Neural progenitor cell (in vitro differentiated cells): Measurements from ENCODE around the gene IL36RN. TPM values are rescaled to one million over a fixed set of nuclear protein-coding genes. Genes with fewer than 3 reads are reported as not detected.

Experiments
- DNase-seq: peaks from one replicate; pipeline ENCODE4 v3.0.0-alpha.2; 2016; ENCODE audit warnings: low spot score
- H2AFZ ChIP-seq: fragments of 200-600 bp; sonication (generic); replicated peaks from 2 replicates; pipeline ENCODE4 v1.6.1; 2016; ENCODE audit warnings: antibody characterized with exemption
- H3F3A ChIP-seq: fragments of 200-600 bp; sonication (generic); 2 replicates; pipeline ENCODE4 v1.6.1; 2016; ENCODE audit warnings: antibody characterized with exemption, low read depth
- H3K27ac ChIP-seq: fragments of 200-600 bp; sonication (generic); 2 replicates; pipeline ENCODE4 v1.5.1; 2016; ENCODE audit warnings: mild to moderate bottlenecking
- H3K27me3 ChIP-seq: fragments of 200-600 bp; sonication (generic); 2 replicates; pipeline ENCODE4 v1.6.1; 2016; ENCODE audit warnings: mild to moderate bottlenecking, moderate library complexity
- H3K36me3 ChIP-seq: fragments of 200-600 bp; sonication (generic); 2 replicates; pipeline ENCODE4 v1.5.1; 2016
- H3K4me1 ChIP-seq: fragments of 200-600 bp; sonication (generic); 2 replicates; pipeline ENCODE4 v1.6.1; 2016; ENCODE audit warnings: mixed run types
- H3K4me2 ChIP-seq: fragments of 200-600 bp; sonication (generic); 2 replicates; pipeline ENCODE4 v1.6.1; 2016
- H3K4me3 ChIP-seq: fragments of 200-600 bp; sonication (generic); 2 replicates; pipeline ENCODE4 v1.5.1; 2016
- H3K79me2 ChIP-seq: fragments of 200-600 bp; sonication (generic); 2 replicates; pipeline ENCODE4 v1.6.1; 2016; ENCODE audit warnings: low read depth
- H3K9ac ChIP-seq: fragments of 200-600 bp; sonication (generic); 2 replicates; pipeline ENCODE4 v1.6.1; 2016
- H3K9me3 ChIP-seq: fragments of 200-600 bp; sonication (generic); 2 replicates; pipeline ENCODE4 v1.5.1; 2016; ENCODE audit warnings: low read depth
- H4K20me1 ChIP-seq: fragments of 200-600 bp; sonication (generic); 2 replicates; pipeline ENCODE4 v1.6.1; 2016; ENCODE audit warnings: low read depth
- H3K27ac Mint-ChIP-seq: 3 replicates; pipeline ENCODE4 v1.8.0; 2021; ENCODE audit warnings: mixed read lengths
- H3K27me3 Mint-ChIP-seq: 2 replicates; pipeline ENCODE4 v1.8.0; 2022; ENCODE audit warnings: low read depth, mild to moderate bottlenecking, inconsistent platforms, moderate library complexity, mixed read lengths; ENCODE audit not compliant: insufficient read depth
- H3K36me3 Mint-ChIP-seq: 3 replicates; pipeline ENCODE4 v1.8.0; 2021; ENCODE audit warnings: mixed read lengths
- H3K4me1 Mint-ChIP-seq: 3 replicates; pipeline ENCODE4 v1.8.0; 2021; ENCODE audit warnings: mixed read lengths
- H3K4me3 Mint-ChIP-seq: 3 replicates; pipeline ENCODE4 v1.8.0; 2021; ENCODE audit warnings: mild to moderate bottlenecking, moderate library complexity, mixed read lengths
- H3K9me3 Mint-ChIP-seq: 3 replicates; pipeline ENCODE4 v1.8.0; 2020; ENCODE audit warnings: mixed read lengths
- CTCF ChIP-seq: fragments of 200-600 bp; sonication (generic); IDR thresholded peaks from 2 replicates; pipeline ENCODE4 v1.5.1; 2017; ENCODE audit warnings: antibody characterized with exemption, mild to moderate bottlenecking
- EZH2 ChIP-seq: fragments of 200-600 bp; sonication (generic); IDR thresholded peaks from 2 replicates; pipeline ENCODE4 v1.6.1; 2017; ENCODE audit warnings: antibody characterized with exemption, mild to moderate bottlenecking, moderate library complexity
- EZH2phosphoT487 ChIP-seq: fragments of 200-600 bp; sonication (generic); IDR thresholded peaks from 2 replicates; pipeline ENCODE4 v1.6.1; 2017; ENCODE audit warnings: antibody characterized with exemption
- total RNA-seq: library from RNA; depleted of rRNA; stranded (reverse); fragments of >200 nt; gene quantifications from 2 replicates; pipeline ENCODE4 v1.2.3, GENCODE V29; 2015; ENCODE audit warnings: low replicate concordance

Gene IL36RN
- total RNA-seq, 1 donor from 2014 or later, result not detected

GRCh38 chr2:113054066-113054465 lies 4.9 kb upstream of the IL36RN start:
- H3K27me3 Mint-ChIP-seq, result peaks cover 12% of the 10 kb centered on the region

GRCh38 chr2:113056521-113056920 lies 2.5 kb upstream of the IL36RN start:
- Mint-ChIP-seq H3K36me3 (no peaks in the 10 kb centered on the region), H3K4me3 (no peak overlapping the region), H3K9me3 (peaks cover 23% of the 10 kb centered on the region), H3K27me3 (peaks cover 15% of the 10 kb centered on the region), H3K4me1 (peaks cover 11% of the 10 kb centered on the region), H3K27ac (no peak overlapping the region)
- Histone ChIP-seq H3K9me3 (peaks cover 5% of the 10 kb centered on the region), H2AFZ (no peak overlapping the region), H3K36me3 (no peaks in the 10 kb centered on the region), H3K27me3 (no peaks in the 10 kb centered on the region), H3K4me3 (no peak overlapping the region), H3K9ac (no peak overlapping the region), H4K20me1 (no peaks in the 10 kb centered on the region), H3K27ac (no peak overlapping the region), H3F3A (no peaks in the 10 kb centered on the region), H3K4me1 (no peaks in the 10 kb centered on the region), H3K4me2 (no peak overlapping the region), H3K79me2 (no peaks in the 10 kb centered on the region)
- no peak for DNase-seq
- TF ChIP-seq CTCF (no peak), EZH2 (no peak), EZH2phosphoT487 (no peak)

More at GRCh38 chr2:113054066-113054465, 4.9 kb upstream of the IL36RN start:
- H3K36me3 ChIP-seq, result no peaks in the 10 kb centered on the region
- no peaks in the 10 kb centered on the region for H4K20me1 ChIP-seq
- no peak overlapping the region for H3K4me2 ChIP-seq
- no peak overlapping the region for H3K4me3 ChIP-seq
- no peak overlapping the region for H3K27ac Mint-ChIP-seq
- H3K4me1 Mint-ChIP-seq, result no peaks in the 10 kb centered on the region
- no peak overlapping the region for H3K4me3 Mint-ChIP-seq
- no peaks in the 10 kb centered on the region for H3K27me3 ChIP-seq
- H3K27ac ChIP-seq, result no peak overlapping the region
- H3K9me3 Mint-ChIP-seq, result peaks cover 24% of the 10 kb centered on the region
- H3K9ac ChIP-seq, result no peak overlapping the region
- no peaks in the 10 kb centered on the region for H3F3A ChIP-seq
- H3K9me3 ChIP-seq, result peaks cover 5% of the 10 kb centered on the region
- no peak for DNase-seq
- no peaks in the 10 kb centered on the region for H3K36me3 Mint-ChIP-seq
- no peak overlapping the region for H2AFZ ChIP-seq
- H3K4me1 ChIP-seq, result no peaks in the 10 kb centered on the region
- TF ChIP-seq EZH2phosphoT487 (no peak), CTCF (no peak), EZH2 (no peak)
- no peaks in the 10 kb centered on the region for H3K79me2 ChIP-seq

GRCh38 chr2:113057117-113057516 lies 1.9 kb upstream of the IL36RN start:
- peaks cover 5% of the 10 kb centered on the region for H3K9me3 ChIP-seq
- H2AFZ ChIP-seq, result no peak overlapping the region
- H3K9me3 Mint-ChIP-seq, result peaks cover 20% of the 10 kb centered on the region
- no peak overlapping the region for H3K4me2 ChIP-seq
- no peak overlapping the region for H3K9ac ChIP-seq
- H3K27me3 Mint-ChIP-seq, result peaks cover 13% of the 10 kb centered on the region
- H4K20me1 ChIP-seq, result no peaks in the 10 kb centered on the region
- H3K4me3 Mint-ChIP-seq, result no peak overlapping the region
- no peak for DNase-seq
- H3K4me3 ChIP-seq, result no peak overlapping the region
- H3K36me3 ChIP-seq, result no peaks in the 10 kb centered on the region
- peaks cover 12% of the 10 kb centered on the region for H3K4me1 Mint-ChIP-seq
- H3K4me1 ChIP-seq, result no peaks in the 10 kb centered on the region
- no peaks in the 10 kb centered on the region for H3K79me2 ChIP-seq
- no peak overlapping the region for H3K27ac Mint-ChIP-seq
- H3K27ac ChIP-seq, result no peak overlapping the region
- no peaks in the 10 kb centered on the region for H3K36me3 Mint-ChIP-seq
- no peaks in the 10 kb centered on the region for H3K27me3 ChIP-seq
- TF ChIP-seq EZH2phosphoT487, result no peak
- TF ChIP-seq EZH2, result no peak
- no peak for TF ChIP-seq CTCF
- H3F3A ChIP-seq, result no peaks in the 10 kb centered on the region
